HAP-1 (cell line): ENCODE results near the gene ERICH3.

Experiments used
- DNase-seq, 2 experiments: peaks; one replicate each; pipeline ENCODE4 v3.0.0-alpha.2; 2016 to 2020; ENCODE audit warnings: low spot score in 2 of 2
- H3K27me3 ChIP-seq: fragments of 250-450 bp; sonication (Bioruptor Pico); 2 replicates; pipeline ENCODE4 v1.5.1; 2020; ENCODE audit warnings: low read depth, mild to moderate bottlenecking, moderate library complexity
- H3K36me3 ChIP-seq: fragments of 250-450 bp; sonication (Bioruptor Pico); replicated peaks from 2 replicates; pipeline ENCODE4 v1.5.1; 2020; ENCODE audit warnings: mild to moderate bottlenecking
- H3K4me1 ChIP-seq: fragments of 250-450 bp; sonication (Bioruptor Pico); 2 replicates; pipeline ENCODE4 v1.5.1; 2020; ENCODE audit warnings: mild to moderate bottlenecking
- H3K4me3 ChIP-seq: fragments of 250-450 bp; sonication (Bioruptor Pico); 2 replicates; pipeline ENCODE4 v1.5.1; 2020; ENCODE audit warnings: mild to moderate bottlenecking, moderate library complexity
- H3K9me3 ChIP-seq: fragments of 250-450 bp; sonication (Bioruptor Pico); 2 replicates; pipeline ENCODE4 v1.5.1; 2020; ENCODE audit warnings: mild to moderate bottlenecking, moderate library complexity
- in situ Hi-C: fragments of 300-500 bp; cut with MboI; formaldehyde crosslinking; loops from 3 replicates; pipeline ENCODE4 v1.14.3; 2020; ENCODE audit warnings: low sequenced_read_pairs, inconsistent platforms, mixed read lengths

ERICH3 gene

GRCh38 chr1:74549932-74550331, 123.7 kb downstream of the ERICH3 start:
- Histone ChIP-seq H3K27me3 (no peaks in the 10 kb centered on the region), H3K9me3 (no peaks in the 10 kb centered on the region)
- in situ Hi-C loops = no loop called here

DNA sequence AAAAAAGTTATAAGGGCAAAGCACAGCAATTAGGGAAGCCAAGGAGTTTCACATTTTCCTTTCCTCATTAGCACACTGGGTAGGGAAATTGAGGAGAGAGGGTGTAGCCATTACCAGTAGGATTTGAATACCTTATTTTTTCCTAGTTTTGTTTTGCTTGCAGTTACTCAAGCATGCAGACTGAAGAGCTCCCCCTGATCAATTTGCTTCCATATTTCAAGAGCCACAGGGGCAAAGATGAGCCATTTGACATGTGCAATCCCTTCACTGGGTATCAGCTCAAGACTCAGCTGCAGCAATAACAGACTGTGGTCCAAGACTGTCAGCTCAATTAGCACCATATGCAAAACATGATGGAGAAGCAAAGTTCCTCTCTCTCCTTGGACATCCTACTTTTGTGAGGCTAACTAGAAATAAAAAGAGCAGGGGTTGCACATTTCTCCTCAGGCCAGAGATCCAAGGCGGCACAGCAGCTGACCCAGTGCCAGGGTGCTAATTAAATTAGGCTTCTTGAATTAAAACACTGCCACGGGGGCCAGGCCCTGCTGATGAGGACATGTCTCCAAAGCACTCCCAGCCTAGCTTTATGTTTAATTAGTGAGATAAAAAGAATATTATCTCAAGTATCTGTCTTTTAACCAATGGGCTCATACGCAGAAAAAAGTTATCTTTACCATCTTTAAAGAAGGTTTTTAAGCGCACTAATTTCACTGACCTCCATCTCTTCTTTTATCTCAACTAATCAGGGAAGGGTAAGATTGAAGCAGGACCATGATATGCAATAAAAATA, 124.4 kb downstream of the ERICH3 start:
- Histone ChIP-seq H3K4me1 (no peaks in the 10 kb centered on the region; the same call in 1 of the 2 replicates), H3K9me3 (no peaks in the 10 kb centered on the region), H3K36me3 (no peaks in the 10 kb centered on the region), H3K4me3 (no peak overlapping the region), H3K27me3 (no peaks in the 10 kb centered on the region)
- in situ Hi-C loops = no loop called here
- DNase-seq = no peak

More at GRCh38 chr1:74549932-74550331, 123.7 kb downstream of the ERICH3 start:
- H3K4me1 ChIP-seq = no peaks in the 10 kb centered on the region; the same call in 1 of the 2 replicates
- H3K36me3 ChIP-seq = no peaks in the 10 kb centered on the region
- DNase-seq = no peak
- no peak overlapping the region for H3K4me3 ChIP-seq

DNA sequence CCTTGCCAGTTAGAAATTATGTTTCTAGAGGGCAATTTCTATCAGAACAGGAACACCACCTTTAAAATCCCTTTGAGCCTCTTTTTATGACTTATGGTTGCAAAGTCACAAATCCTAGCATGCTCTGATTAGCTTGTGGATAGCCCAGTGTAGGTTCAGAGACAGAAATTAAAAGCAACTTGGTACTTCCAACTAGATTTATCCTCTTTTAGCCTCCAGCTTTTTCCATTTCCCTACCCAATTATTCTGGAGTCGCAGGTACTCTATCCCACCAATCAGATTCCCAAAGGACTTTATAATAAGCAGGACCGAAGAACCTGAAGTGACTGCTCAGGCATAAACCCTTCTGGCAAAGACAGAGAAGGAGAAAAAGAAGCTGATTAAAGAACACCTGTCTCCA, 127.8 kb downstream of the ERICH3 start:
- in situ Hi-C loops = no loop called here
- DNase-seq = no peak
- no peak overlapping the region for H3K4me3 ChIP-seq
- H3K9me3 ChIP-seq = no peaks in the 10 kb centered on the region
- no peaks in the 10 kb centered on the region for H3K27me3 ChIP-seq
- H3K4me1 ChIP-seq = no peaks in the 10 kb centered on the region
- H3K36me3 ChIP-seq = no peaks in the 10 kb centered on the region

GRCh38 chr1:74534241-74534640, 139.4 kb downstream of the ERICH3 start:
- Histone ChIP-seq H3K36me3 (no peaks in the 10 kb centered on the region), H3K27me3 (no peaks in the 10 kb centered on the region), H3K9me3 (no peaks in the 10 kb centered on the region), H3K4me3 (no peak overlapping the region), H3K4me1 (no peaks in the 10 kb centered on the region)
- DNase-seq = no peak
- in situ Hi-C loops = no loop called here

DNA sequence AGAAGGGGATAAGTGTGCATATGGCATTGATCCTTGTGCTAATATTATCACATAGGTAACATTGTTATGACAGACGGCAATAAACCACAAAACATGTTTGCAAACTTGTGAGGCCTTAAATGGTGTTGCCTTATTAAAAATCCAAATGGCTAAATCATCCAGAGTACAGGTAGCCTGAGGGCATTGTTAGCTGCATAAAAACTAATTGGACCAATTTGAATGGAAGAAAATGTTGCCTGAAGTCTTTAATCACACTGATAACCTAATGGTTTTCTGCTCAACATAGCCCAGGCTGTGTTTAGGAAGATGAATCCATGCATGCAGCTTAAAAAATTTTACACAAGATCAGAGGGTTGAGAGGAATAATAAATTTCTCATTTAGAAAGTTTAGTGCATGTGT, 141.8 kb downstream of the ERICH3 start:
- no peaks in the 10 kb centered on the region for H3K27me3 ChIP-seq
- H3K4me3 ChIP-seq = no peak overlapping the region
- H3K36me3 ChIP-seq = no peaks in the 10 kb centered on the region
- no peak for DNase-seq
- no peaks in the 10 kb centered on the region for H3K9me3 ChIP-seq
- no peaks in the 10 kb centered on the region for H3K4me1 ChIP-seq
- in situ Hi-C loops = no loop called here

DNA sequence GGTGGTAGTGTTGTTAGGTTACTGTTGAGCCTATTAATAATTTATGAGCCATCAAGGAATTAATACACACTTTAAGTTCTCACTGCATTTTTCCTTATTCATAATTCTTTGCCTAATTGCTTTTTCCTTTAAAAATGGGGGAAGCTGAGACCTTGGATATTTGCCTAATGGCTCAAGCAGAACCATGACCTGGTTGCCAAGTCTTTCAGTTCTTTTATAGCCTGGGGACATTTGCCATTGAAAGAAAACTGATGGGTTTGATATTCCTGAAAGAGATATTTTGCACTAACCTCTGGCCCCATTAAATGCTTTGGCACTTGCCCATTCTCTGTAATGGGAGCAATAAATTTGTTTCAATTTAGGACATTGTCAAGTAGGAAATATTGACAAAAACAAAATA, 142.7 kb downstream of the ERICH3 start:
- Histone ChIP-seq H3K27me3 (no peaks in the 10 kb centered on the region), H3K4me1 (no peaks in the 10 kb centered on the region), H3K36me3 (no peaks in the 10 kb centered on the region), H3K9me3 (no peaks in the 10 kb centered on the region), H3K4me3 (no peak overlapping the region)
- no peak for DNase-seq
- in situ Hi-C loops = no loop called here

DNA sequence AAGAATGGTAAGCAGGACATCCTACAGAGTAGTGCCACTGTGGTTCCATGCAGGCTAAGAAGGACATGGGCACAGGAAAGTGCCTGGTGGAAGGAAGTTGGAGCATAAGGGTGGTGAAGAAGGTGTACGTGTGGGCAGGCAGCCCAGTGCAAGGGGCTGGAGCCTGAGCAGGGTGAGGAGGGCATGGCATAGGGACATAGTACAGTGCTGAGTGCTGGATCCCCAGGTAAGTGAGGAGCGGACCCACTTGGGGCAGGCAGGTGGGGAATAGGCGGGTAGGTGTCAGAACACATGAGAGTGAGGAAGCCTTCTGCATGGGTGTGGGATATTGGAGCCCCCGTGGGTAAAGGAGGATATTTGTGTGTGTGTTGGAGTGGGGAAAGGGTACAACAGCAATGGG, 145.5 kb downstream of the ERICH3 start:
- in situ Hi-C loops = no loop called here
- H3K4me3 ChIP-seq = no peak overlapping the region
- H3K4me1 ChIP-seq = no peaks in the 10 kb centered on the region
- no peaks in the 10 kb centered on the region for H3K27me3 ChIP-seq
- no peak for DNase-seq
- H3K36me3 ChIP-seq = no peaks in the 10 kb centered on the region
- H3K9me3 ChIP-seq = no peaks in the 10 kb centered on the region

DNA sequence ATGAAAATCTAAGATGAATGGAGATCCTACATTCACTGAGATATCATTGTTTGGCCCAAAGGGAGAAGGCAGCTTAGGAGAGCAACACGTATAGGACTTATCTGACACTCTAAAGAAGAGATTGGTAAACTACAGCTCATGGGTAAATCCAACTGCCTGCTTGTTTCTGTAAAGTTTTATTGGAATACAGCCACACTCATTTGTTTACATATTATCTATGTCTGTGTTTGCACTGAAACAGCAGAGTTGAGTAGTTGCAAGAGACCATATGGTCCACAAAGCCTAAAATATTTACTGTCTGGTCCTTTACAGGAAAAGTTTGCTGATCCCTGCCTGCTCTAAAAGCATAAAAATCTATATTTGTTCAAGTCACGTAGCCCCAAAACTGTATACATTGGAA, 146.9 kb downstream of the ERICH3 start:
- Histone ChIP-seq H3K27me3 (no peaks in the 10 kb centered on the region), H3K36me3 (no peaks in the 10 kb centered on the region), H3K9me3 (no peaks in the 10 kb centered on the region), H3K4me3 (no peak overlapping the region), H3K4me1 (no peaks in the 10 kb centered on the region)
- in situ Hi-C loops = no loop called here
- DNase-seq = no peak

DNA sequence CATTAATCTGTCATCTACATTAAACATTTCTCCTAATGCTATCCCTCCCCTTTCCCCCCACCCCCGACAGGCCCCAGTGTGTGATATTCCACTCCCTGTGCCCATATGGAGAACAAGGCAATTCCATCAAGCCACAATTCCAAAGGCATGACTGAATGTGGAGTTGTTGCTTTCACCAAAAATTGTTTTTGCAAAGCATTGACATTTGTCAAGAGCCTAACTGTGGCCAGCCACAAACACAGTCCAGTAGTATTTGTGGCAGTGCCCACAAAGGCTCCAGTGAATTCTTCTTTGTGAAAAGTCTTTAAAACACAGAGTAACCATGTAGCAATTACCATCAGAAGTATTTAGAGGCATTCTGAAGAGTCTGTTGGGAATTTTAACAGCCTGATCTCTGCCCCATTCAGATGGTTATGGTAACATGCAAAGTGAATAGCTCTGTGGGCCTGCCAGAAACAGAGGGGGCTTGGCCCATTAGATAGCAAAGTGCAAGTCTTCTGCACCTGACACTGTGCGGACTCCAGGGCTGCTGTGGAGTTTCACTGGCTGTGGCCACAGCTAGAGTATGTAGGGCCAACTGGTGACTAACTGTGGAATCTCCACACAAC, 149.6 kb downstream of the ERICH3 start:
- no peaks in the 10 kb centered on the region for H3K36me3 ChIP-seq
- no peak overlapping the region for H3K4me3 ChIP-seq
- no peak for DNase-seq
- in situ Hi-C loops = no loop called here
- no peaks in the 10 kb centered on the region for H3K4me1 ChIP-seq
- no peaks in the 10 kb centered on the region for H3K9me3 ChIP-seq
- H3K27me3 ChIP-seq = no peaks in the 10 kb centered on the region

- no peak for DNase-seq
Observed at GRCh38 chr1:74522148-74522547, 151.4 kb downstream of the ERICH3 start.

More at GRCh38 chr1:74522148-74522547, 151.4 kb downstream of the ERICH3 start:
- Histone ChIP-seq H3K4me3 (no peak overlapping the region), H3K4me1 (no peaks in the 10 kb centered on the region), H3K9me3 (no peaks in the 10 kb centered on the region), H3K27me3 (no peaks in the 10 kb centered on the region), H3K36me3 (no peaks in the 10 kb centered on the region)
- in situ Hi-C loops = no loop called here
